ENCODE data around the gene RAD51B. TPM values are rescaled to one million over a fixed set of nuclear protein-coding genes. Genes with fewer than 3 reads are reported as not detected.
"Not testable (repeated sequence)": the region's sequence is repeated elsewhere in the genome, so short reads cannot be mapped to it uniquely, and the experiment has no call there.

The RAD51B gene
- total RNA-seq, 2 donors from 2014 or later: 37.0 to 49.7 TPM

DNA sequence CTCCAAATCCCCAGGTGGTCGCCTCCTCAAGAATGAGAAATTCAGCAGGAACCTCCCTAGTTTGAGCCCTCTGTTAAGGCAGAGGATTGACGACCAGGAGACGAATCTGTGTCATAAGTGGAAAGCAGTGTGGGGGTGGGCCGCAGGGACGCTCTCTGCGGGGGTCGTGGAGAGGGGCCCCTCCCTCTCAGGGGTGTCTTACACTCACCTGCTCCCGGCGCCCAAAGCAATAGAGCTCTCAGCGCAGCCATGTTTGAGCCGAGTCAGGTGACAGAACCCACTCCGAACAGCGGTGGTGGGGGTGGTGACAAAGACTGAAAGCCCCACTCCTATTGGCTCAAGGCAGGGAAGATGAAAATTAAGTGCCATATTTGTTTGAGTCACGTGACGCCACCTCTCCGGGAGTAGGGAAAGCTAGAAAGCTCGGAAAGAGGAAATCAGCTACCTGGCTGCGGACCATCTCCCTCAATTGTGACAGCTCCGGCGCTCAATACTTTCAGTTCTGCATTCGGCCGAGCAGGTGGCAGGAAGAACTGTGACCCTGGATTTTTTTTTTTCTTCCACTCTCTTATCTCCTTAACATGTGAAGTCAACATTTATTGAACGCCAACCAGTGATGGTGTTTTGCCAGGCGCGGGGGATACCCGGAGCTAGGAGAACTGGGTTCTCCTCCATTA, 3.1 kb upstream of the RAD51B start, which contains the start of gene ZFYVE26:
ZFYVE26 (minus strand) TSS at position 265 of the 677 bp plus-strand sequence. CDS start 627 bp downstream, outside the sequence.
- ATAC-seq (replicated peaks): peak; percentile 92
- Mint-ChIP-seq H3K36me3 (ENCODE audit: low read depth) (peaks cover 25% of the 10 kb centered on the region), H3K9me3 (no peaks in the 10 kb centered on the region), H3K27ac (peak within 1 kb of the TSS; percentile 96), H3K27me3 (no peaks in the 10 kb centered on the region), H3K4me3 (peak within 1 kb of the TSS; percentile 98), H3K4me1 (peaks cover 22% of the 10 kb centered on the region)

GRCh38 chr14:67817750-67818438, 1.7 kb upstream of the RAD51B start:
- Mint-ChIP-seq H3K36me3 (ENCODE audit: low read depth) (peaks cover 14% of the 10 kb centered on the region), H3K4me3 (peak overlapping the region; percentile 98), H3K27me3 (no peaks in the 10 kb centered on the region), H3K27ac (no peak overlapping the region), H3K9me3 (no peaks in the 10 kb centered on the region), H3K4me1 (peaks cover 22% of the 10 kb centered on the region)
- ATAC-seq (replicated peaks): no peak

- ATAC-seq (replicated peaks); H3K36me3 Mint-ChIP-seq (ENCODE audit: low read depth); H3K27me3 Mint-ChIP-seq; H3K9me3 Mint-ChIP-seq: not testable (repeated sequence)
- H3K4me1 Mint-ChIP-seq: peaks cover 22% of the 10 kb centered on the region
- H3K27ac Mint-ChIP-seq: peak overlapping the region; percentile 95
- H3K4me3 Mint-ChIP-seq: peak overlapping the region; percentile 98
These were observed 1.1 kb upstream of the RAD51B start for GRCh38 chr14:67818476-67818875.

GRCh38 chr14:67820428-67820971, 921 bp downstream of the RAD51B start:
- no peaks in the 10 kb centered on the region for H3K27me3 Mint-ChIP-seq
- H3K4me1 Mint-ChIP-seq: peaks cover 15% of the 10 kb centered on the region
- H3K4me3 Mint-ChIP-seq: peak overlapping the region; percentile 98
- H3K36me3 Mint-ChIP-seq (ENCODE audit: low read depth): peaks cover 11% of the 10 kb centered on the region
- no peaks in the 10 kb centered on the region for H3K9me3 Mint-ChIP-seq
- peak overlapping the region; percentile 95 for H3K27ac Mint-ChIP-seq
- peak; percentile 23 for ATAC-seq (replicated peaks)

- peaks cover 18% of the 10 kb centered on the region for H3K36me3 Mint-ChIP-seq (ENCODE audit: low read depth)
These were observed 1.5 kb downstream of the RAD51B start for GRCh38 chr14:67821121-67821520.

GRCh38 chr14:67831113-67831512, 11.5 kb downstream of the RAD51B start:
- peaks cover 43% of the 10 kb centered on the region for H3K36me3 Mint-ChIP-seq (ENCODE audit: low read depth)
- H3K27me3 Mint-ChIP-seq: no peaks in the 10 kb centered on the region
- no peaks in the 10 kb centered on the region for H3K9me3 Mint-ChIP-seq

More at GRCh38 chr14:67821121-67821520, 1.5 kb downstream of the RAD51B start:
- H3K27me3 Mint-ChIP-seq: no peaks in the 10 kb centered on the region
- no peaks in the 10 kb centered on the region for H3K9me3 Mint-ChIP-seq
- peak overlapping the region; percentile 95 for H3K27ac Mint-ChIP-seq
- peak overlapping the region; percentile 98 for H3K4me3 Mint-ChIP-seq
- ATAC-seq (replicated peaks): no peak
- peaks cover 15% of the 10 kb centered on the region for H3K4me1 Mint-ChIP-seq

DNA sequence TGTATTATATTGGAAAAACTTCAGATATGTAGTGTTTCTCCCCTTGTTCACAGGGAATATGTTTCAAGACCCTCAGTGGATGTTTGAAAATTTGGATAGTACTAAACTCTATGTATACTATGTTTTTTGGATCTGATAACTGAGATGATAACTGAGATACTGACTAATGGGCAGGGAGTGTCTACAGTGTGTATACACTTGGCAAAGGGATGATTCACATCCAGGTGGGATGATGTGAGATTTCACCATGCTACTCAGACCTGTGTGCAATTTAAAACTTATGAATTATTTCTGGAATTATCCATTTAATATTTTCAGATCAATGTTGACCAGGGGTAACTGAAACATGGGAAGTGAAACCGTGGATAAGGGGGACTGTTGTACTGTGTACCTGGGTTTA, 13.8 kb downstream of the RAD51B start:
- Mint-ChIP-seq H3K9me3 (no peaks in the 10 kb centered on the region), H3K4me1 (no peaks in the 10 kb centered on the region), H3K4me3 (no peak overlapping the region), H3K27me3 (no peaks in the 10 kb centered on the region), H3K36me3 (ENCODE audit: low read depth) (peaks cover 26% of the 10 kb centered on the region), H3K27ac (no peak overlapping the region)
- ATAC-seq (replicated peaks): no peak

More at GRCh38 chr14:67831113-67831512, 11.5 kb downstream of the RAD51B start:
- H3K4me3 Mint-ChIP-seq: no peak overlapping the region
- H3K4me1 Mint-ChIP-seq: no peaks in the 10 kb centered on the region
- ATAC-seq (replicated peaks): no peak
- H3K27ac Mint-ChIP-seq: no peak overlapping the region

GRCh38 chr14:67835596-67835995, 16.0 kb downstream of the RAD51B start:
- Mint-ChIP-seq H3K4me3 (no peak overlapping the region), H3K27me3 (no peaks in the 10 kb centered on the region), H3K27ac (no peak overlapping the region), H3K9me3 (no peaks in the 10 kb centered on the region), H3K4me1 (no peaks in the 10 kb centered on the region), H3K36me3 (ENCODE audit: low read depth) (peaks cover 10% of the 10 kb centered on the region)
- no peak for ATAC-seq (replicated peaks)

DNA sequence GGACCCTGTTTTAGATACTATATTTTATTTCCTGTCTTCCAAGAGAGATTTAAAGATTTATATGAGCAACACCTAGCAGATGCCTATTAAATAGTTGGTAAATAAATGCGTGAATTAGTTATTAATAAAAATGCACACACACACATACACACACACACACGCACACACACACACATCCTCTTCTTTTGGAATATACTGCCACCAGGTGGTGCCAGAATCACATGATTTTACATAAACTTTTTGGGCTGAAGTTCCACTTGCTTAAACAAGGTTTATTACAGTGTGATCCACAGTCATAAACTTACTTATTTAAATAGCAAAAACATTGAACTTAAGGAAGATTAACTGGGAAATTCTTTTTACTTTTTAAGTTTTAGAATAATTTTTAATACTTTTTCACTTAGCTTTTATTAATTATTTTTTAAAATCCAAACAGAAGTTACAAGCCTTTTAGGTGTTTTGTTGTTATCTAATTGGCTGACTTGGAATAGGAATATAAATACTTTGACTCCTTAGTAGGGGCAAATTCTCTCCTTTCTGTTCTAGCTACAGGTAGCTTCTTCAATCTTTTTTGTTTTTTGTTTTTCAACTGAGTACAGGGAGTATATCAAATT, 17.5 kb downstream of the RAD51B start:
- H3K36me3 Mint-ChIP-seq (ENCODE audit: low read depth): peaks cover 6% of the 10 kb centered on the region
- no peaks in the 10 kb centered on the region for H3K9me3 Mint-ChIP-seq
- no peaks in the 10 kb centered on the region for H3K27me3 Mint-ChIP-seq
- no peak for ATAC-seq (replicated peaks)
- H3K4me3 Mint-ChIP-seq: no peak overlapping the region
- no peak overlapping the region for H3K27ac Mint-ChIP-seq
- H3K4me1 Mint-ChIP-seq: no peaks in the 10 kb centered on the region

GRCh38 chr14:67846029-67846610, 26.5 kb downstream of the RAD51B start:
- ATAC-seq (replicated peaks): no peak
- H3K4me3 Mint-ChIP-seq: no peak overlapping the region
- H3K27ac Mint-ChIP-seq: no peak overlapping the region
- H3K36me3 Mint-ChIP-seq (ENCODE audit: low read depth): no peaks in the 10 kb centered on the region
- peaks cover 5% of the 10 kb centered on the region for H3K9me3 Mint-ChIP-seq
- H3K27me3 Mint-ChIP-seq: no peaks in the 10 kb centered on the region
- no peaks in the 10 kb centered on the region for H3K4me1 Mint-ChIP-seq

DNA sequence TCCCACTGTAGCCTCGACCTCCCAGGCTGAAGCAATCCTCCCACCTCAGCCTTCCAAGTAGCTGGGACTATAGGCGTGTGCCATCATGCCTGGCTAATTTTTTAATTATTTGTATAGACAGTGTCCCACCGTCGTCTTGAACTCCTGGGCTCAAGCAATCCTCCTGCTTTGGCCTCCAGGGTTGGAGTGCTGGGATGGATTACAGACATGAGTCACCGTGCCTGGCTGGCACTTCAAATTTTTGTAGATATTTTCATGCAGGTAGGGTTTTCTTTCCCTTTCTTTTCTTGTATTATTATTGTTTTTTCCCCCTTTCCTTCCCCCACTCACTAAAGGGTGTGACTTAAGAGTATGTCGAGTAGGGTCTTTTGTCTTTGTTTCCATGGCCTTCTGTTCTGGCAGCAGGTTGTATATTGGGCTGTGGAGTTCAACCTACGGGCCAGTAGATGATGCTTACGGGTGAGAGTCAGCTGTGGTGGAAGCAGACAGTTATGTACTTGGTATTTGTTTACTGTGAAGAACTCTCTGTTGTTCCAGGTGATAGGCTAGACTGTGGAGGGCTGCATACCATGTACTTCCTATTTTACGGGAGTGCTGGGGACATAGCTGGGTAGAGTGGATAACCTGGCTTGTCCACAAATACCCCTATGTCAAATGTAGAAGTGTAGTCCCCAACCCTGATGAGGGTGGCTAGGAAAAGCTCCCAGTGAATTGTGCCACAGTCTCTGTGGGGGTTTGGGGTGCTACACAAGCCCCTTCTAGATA, 30.7 kb downstream of the RAD51B start:
- Mint-ChIP-seq H3K9me3 (peaks cover 5% of the 10 kb centered on the region), H3K4me1 (no peaks in the 10 kb centered on the region), H3K4me3 (no peak overlapping the region), H3K36me3 (ENCODE audit: low read depth) (no peaks in the 10 kb centered on the region), H3K27me3 (no peaks in the 10 kb centered on the region), H3K27ac (no peak overlapping the region)
- no peak for ATAC-seq (replicated peaks)

GRCh38 chr14:67851785-67852410, 32.3 kb downstream of the RAD51B start:
- Mint-ChIP-seq H3K9me3 (peaks cover 5% of the 10 kb centered on the region), H3K27me3 (no peaks in the 10 kb centered on the region), H3K27ac (no peak overlapping the region), H3K4me3 (no peak overlapping the region), H3K4me1 (no peaks in the 10 kb centered on the region), H3K36me3 (ENCODE audit: low read depth) (no peaks in the 10 kb centered on the region)
- no peak for ATAC-seq (replicated peaks)

- no peaks in the 10 kb centered on the region for H3K27me3 Mint-ChIP-seq
- no peak for ATAC-seq (replicated peaks)
- no peak overlapping the region for H3K4me3 Mint-ChIP-seq
- H3K36me3 Mint-ChIP-seq (ENCODE audit: low read depth): no peaks in the 10 kb centered on the region
- H3K27ac Mint-ChIP-seq: no peak overlapping the region
- no peaks in the 10 kb centered on the region for H3K4me1 Mint-ChIP-seq
- H3K9me3 Mint-ChIP-seq: no peaks in the 10 kb centered on the region
These were observed 33.5 kb downstream of the RAD51B start for GRCh38 chr14:67852926-67853604.

Measured in activated T-helper 17 cell treated with anti-CD3 and anti-CD28 coated beads, Interleukin-2, amount 50 U/mL, for 72 hours (primary cell).